ENCODE results near the gene TRIM8.

- TF ChIP-seq POLR2AphosphoS5 (IDR thresholded peaks at IDR 0.05; ENCODE audit: insufficient read depth, low read depth, low read length): no peak
- TF ChIP-seq CTCF (IDR thresholded peaks at IDR 0.05; ENCODE audit: extremely low read depth in 1 of 2, insufficient read depth in 1 of 2, low read depth in 1 of 2, low read length in 2 of 2): no peak
- no peak for TF ChIP-seq MAX (IDR thresholded peaks at IDR 0.05; ENCODE audit: insufficient read depth, insufficient read length)
- TF ChIP-seq POLR2A (IDR thresholded peaks at IDR 0.05; ENCODE audit: low read depth, low read length): no peak
- no peak for TF ChIP-seq EZH2 (IDR thresholded peaks at IDR 0.05; ENCODE audit: borderline replicate concordance, low read depth, low read length, severe bottlenecking)
- no peak for TF ChIP-seq FOS (IDR thresholded peaks at IDR 0.05; ENCODE audit: borderline replicate concordance, insufficient read depth, low read length)
- no peak for TF ChIP-seq JUN (IDR thresholded peaks at IDR 0.05; ENCODE audit: borderline replicate concordance, insufficient read depth, insufficient read length, low read depth)
- no peak for TF ChIP-seq MYC (IDR thresholded peaks at IDR 0.05; ENCODE audit: low read depth, low read length)
These were observed 46.0 kb upstream of the TRIM8 start for GRCh38 chr10:102598243-102598642.

Data from endothelial cell of umbilical vein (primary cell).